Karpas-422 (cell line): ENCODE measurements around the gene EFCAB6. TPM values are rescaled to one million over a fixed set of nuclear protein-coding genes. Genes with fewer than 3 reads are reported as not detected.

Experiments used
- DNase-seq: peaks from one replicate; pipeline ENCODE4 v3.0.0-alpha.2; 2015
- H2AFZ ChIP-seq: fragments of 200-600 bp; sonication (generic); 2 replicates; pipeline ENCODE4 v1.6.1; 2014; ENCODE audit warnings: antibody characterized with exemption, low read length, mixed read lengths
- H3K27ac ChIP-seq: fragments of 200-600 bp; sonication (generic); 2 replicates; pipeline ENCODE4 v1.5.1; 2014; ENCODE audit warnings: mild to moderate bottlenecking, low read length, moderate library complexity
- H3K27me3 ChIP-seq: fragments of 200-600 bp; sonication (generic); 2 replicates; pipeline ENCODE4 v1.6.1; 2014; ENCODE audit warnings: low read length, mixed read lengths
- H3K36me3 ChIP-seq: fragments of 200-600 bp; sonication (generic); 2 replicates; pipeline ENCODE4 v1.6.1; 2014; ENCODE audit warnings: low read length, mixed read lengths; ENCODE audit not compliant: insufficient read depth
- H3K4me1 ChIP-seq: fragments of 200-600 bp; sonication (generic); 2 replicates; pipeline ENCODE4 v1.6.1; 2014; ENCODE audit warnings: mild to moderate bottlenecking, low read length, mixed read lengths
- H3K4me2 ChIP-seq: fragments of 200-600 bp; sonication (generic); 2 replicates; pipeline ENCODE4 v1.6.1; 2014; ENCODE audit warnings: low read length, low read depth, mild to moderate bottlenecking; ENCODE audit not compliant: poor library complexity, severe bottlenecking
- H3K4me3 ChIP-seq: fragments of 200-600 bp; sonication (generic); 2 replicates; pipeline ENCODE4 v1.5.1; 2014; ENCODE audit warnings: mild to moderate bottlenecking, antibody characterized with exemption, low read length, mixed read lengths
- H3K79me2 ChIP-seq: fragments of 200-600 bp; sonication (generic); 2 replicates; pipeline ENCODE4 v1.6.1; 2014; ENCODE audit warnings: mild to moderate bottlenecking, low read length, mixed read lengths
- H3K9ac ChIP-seq: fragments of 200-600 bp; sonication (generic); 2 replicates; pipeline ENCODE4 v1.6.0; 2014; ENCODE audit warnings: low read length
- H3K9me2 ChIP-seq: fragments of 200-600 bp; sonication (generic), shearing (Covaris generic); replicated peaks from 2 replicates; pipeline ENCODE4 v1.6.0; 2014; ENCODE audit warnings: mild to moderate bottlenecking, low read length, moderate library complexity; ENCODE audit not compliant: insufficient read depth
- H3K9me3 ChIP-seq: fragments of 300-700, 200-600 bp; sonication (generic); 2 replicates; pipeline ENCODE4 v1.6.1; 2014; ENCODE audit warnings: low read length, mixed read lengths
- H4K20me1 ChIP-seq: fragments of 200-600 bp; sonication (generic); 2 replicates; pipeline ENCODE4 v1.6.1; 2014; ENCODE audit warnings: mild to moderate bottlenecking, antibody characterized with exemption, low read length, low read depth; ENCODE audit not compliant: insufficient read depth
- total RNA-seq: library from RNA; depleted of rRNA; stranded (reverse); fragments of >200 nt; shearing (Covaris generic); gene quantifications from 2 replicates; pipeline ENCODE4 v1.2.3, GENCODE V29; 2014; ENCODE audit warnings: low replicate concordance

EFCAB6 gene
- total RNA-seq, 1 experiment from 2014 or later = not detected

GRCh38 chr22:43739851-43740379 lies 72.2 kb downstream of the EFCAB6 start:
- no peak overlapping the region for H3K9ac ChIP-seq
- no peak for DNase-seq

GRCh38 chr22:43737150-43737828 lies 74.8 kb downstream of the EFCAB6 start:
- Histone ChIP-seq H3K27me3 (no peaks in the 10 kb centered on the region), H3K27ac (no peak overlapping the region), H3K9ac (no peak overlapping the region), H3K36me3 (no peaks in the 10 kb centered on the region), H3K4me2 (no peak overlapping the region), H2AFZ (no peak overlapping the region), H4K20me1 (no peaks in the 10 kb centered on the region), H3K79me2 (no peaks in the 10 kb centered on the region), H3K9me2 (no peaks in the 10 kb centered on the region), H3K4me1 (no peaks in the 10 kb centered on the region), H3K4me3 (no peak overlapping the region), H3K9me3 (0 out of 2 replicates have a peak, but pooled peaks cover 6% of the 10 kb centered on the region)
- DNase-seq = no peak

More at GRCh38 chr22:43739851-43740379, 72.2 kb downstream of the EFCAB6 start:
- H3K4me1 ChIP-seq = no peaks in the 10 kb centered on the region
- no peak overlapping the region for H2AFZ ChIP-seq
- H4K20me1 ChIP-seq = no peaks in the 10 kb centered on the region
- no peak overlapping the region for H3K4me2 ChIP-seq
- no peak overlapping the region for H3K27ac ChIP-seq
- H3K36me3 ChIP-seq = no peaks in the 10 kb centered on the region
- H3K9me3 ChIP-seq = 0 out of 2 replicates have a peak, but pooled peaks cover 6% of the 10 kb centered on the region
- no peaks in the 10 kb centered on the region for H3K27me3 ChIP-seq
- H3K4me3 ChIP-seq = no peak overlapping the region
- H3K9me2 ChIP-seq = no peaks in the 10 kb centered on the region
- H3K79me2 ChIP-seq = no peaks in the 10 kb centered on the region

- Histone ChIP-seq H3K9me2 (no peaks in the 10 kb centered on the region), H3K36me3 (no peaks in the 10 kb centered on the region), H3K4me3 (no peak overlapping the region), H3K79me2 (no peaks in the 10 kb centered on the region), H4K20me1 (no peaks in the 10 kb centered on the region), H3K4me1 (no peaks in the 10 kb centered on the region), H2AFZ (no peak overlapping the region), H3K4me2 (no peak overlapping the region), H3K9ac (no peak overlapping the region), H3K9me3 (0 out of 2 replicates have a peak, but pooled peaks cover 6% of the 10 kb centered on the region), H3K27me3 (no peaks in the 10 kb centered on the region), H3K27ac (no peak overlapping the region)
- no peak for DNase-seq
These were observed 75.5 kb downstream of the EFCAB6 start for GRCh38 chr22:43736651-43737050.

DNA sequence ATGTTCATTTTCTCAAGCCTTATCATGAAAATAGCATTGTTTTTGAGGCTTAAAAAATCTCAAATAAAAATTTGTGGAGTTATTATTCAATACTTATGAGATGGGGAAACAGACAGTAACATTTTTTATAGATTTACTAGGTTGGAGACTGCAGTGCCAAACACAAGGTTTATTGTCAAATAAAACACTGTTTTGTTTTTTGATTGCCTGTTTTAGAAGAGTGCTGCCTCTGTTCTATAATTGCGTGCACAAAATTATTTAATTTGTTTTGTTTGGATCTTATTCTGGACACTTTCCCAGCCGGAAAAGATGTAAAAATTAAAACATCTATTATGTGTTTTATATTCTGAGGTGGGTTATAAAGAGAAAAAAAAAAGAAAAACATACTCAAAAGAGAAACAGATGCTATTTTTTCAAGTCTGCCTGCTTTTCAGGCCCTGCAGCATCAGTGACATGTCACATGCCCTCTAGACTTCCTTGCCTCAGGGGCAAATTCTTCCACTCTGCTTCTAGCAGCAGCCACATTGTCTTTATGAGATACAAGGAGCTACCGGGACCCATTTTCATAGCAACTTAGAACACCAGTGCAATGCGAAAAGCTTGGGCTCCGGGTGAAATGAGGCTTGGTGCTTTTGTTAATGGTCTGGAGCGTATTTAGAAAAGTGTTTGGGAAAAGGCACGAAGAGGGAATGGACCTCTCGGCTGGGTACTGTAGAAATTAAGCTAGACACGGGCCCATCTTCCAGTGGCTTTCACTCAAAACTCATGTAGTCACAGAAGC lies 77.5 kb downstream of the EFCAB6 start:
- no peaks in the 10 kb centered on the region for H3K36me3 ChIP-seq
- H3K27me3 ChIP-seq = no peaks in the 10 kb centered on the region
- DNase-seq = no peak
- no peak overlapping the region for H3K4me3 ChIP-seq
- no peak overlapping the region for H3K9ac ChIP-seq
- H3K27ac ChIP-seq = no peak overlapping the region
- no peaks in the 10 kb centered on the region for H4K20me1 ChIP-seq
- H3K9me2 ChIP-seq = no peaks in the 10 kb centered on the region
- H3K79me2 ChIP-seq = no peaks in the 10 kb centered on the region
- H3K4me2 ChIP-seq = no peak overlapping the region
- 0 out of 2 replicates have a peak, but pooled peaks cover 6% of the 10 kb centered on the region for H3K9me3 ChIP-seq
- no peak overlapping the region for H2AFZ ChIP-seq
- no peaks in the 10 kb centered on the region for H3K4me1 ChIP-seq

DNA sequence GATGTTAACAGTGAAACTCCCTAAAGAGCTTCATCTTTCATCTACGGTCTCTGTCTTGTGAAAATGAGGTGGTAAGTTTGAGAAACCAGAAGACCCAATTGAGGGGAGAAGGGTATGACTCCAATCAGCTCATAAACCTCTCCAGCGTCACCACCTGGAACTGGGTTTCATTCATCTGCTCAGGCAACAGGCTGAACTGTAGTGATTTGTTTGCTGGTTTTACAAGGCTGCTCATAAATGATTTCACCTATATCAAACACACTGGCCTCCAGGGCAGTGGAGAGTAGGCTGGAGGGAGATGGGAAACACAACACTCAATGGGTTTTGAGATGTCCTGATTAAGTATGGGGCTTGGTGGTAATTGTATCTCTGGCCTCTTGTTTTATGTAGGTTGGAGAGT lies 79.0 kb downstream of the EFCAB6 start:
- H3K79me2 ChIP-seq = no peaks in the 10 kb centered on the region
- H2AFZ ChIP-seq = no peak overlapping the region
- no peak overlapping the region for H3K27ac ChIP-seq
- H3K9me3 ChIP-seq = 0 out of 2 replicates have a peak, but pooled peaks cover 6% of the 10 kb centered on the region
- no peaks in the 10 kb centered on the region for H3K9me2 ChIP-seq
- H3K27me3 ChIP-seq = no peaks in the 10 kb centered on the region
- no peak overlapping the region for H3K4me2 ChIP-seq
- H3K4me1 ChIP-seq = no peaks in the 10 kb centered on the region
- H3K9ac ChIP-seq = no peak overlapping the region
- no peaks in the 10 kb centered on the region for H3K36me3 ChIP-seq
- H3K4me3 ChIP-seq = no peak overlapping the region
- no peak for DNase-seq
- H4K20me1 ChIP-seq = no peaks in the 10 kb centered on the region

DNA sequence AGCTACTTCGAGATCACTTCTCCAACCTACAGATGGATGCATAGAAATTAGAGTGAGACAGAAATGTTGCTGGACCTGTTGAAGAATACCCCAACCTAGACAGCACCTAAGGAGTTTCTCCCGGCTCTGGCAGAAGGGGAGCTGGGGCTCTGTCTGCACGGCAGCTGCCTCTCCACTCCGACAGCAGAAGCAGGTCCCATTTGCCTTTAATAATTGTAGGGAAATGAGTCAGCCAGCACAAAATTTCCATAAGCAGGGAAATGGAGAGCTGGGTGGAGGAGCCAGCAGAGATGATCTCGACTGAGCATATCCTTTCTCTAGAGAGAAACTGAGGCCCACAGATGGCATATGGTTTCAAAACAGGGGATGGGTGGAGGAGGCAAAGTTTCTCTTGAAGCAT lies 80.1 kb downstream of the EFCAB6 start:
- H3K27me3 ChIP-seq = no peaks in the 10 kb centered on the region
- no peak overlapping the region for H3K27ac ChIP-seq
- no peak for DNase-seq
- H3K9me2 ChIP-seq = no peaks in the 10 kb centered on the region
- H3K4me3 ChIP-seq = no peak overlapping the region
- H2AFZ ChIP-seq = no peak overlapping the region
- no peaks in the 10 kb centered on the region for H3K4me1 ChIP-seq
- no peaks in the 10 kb centered on the region for H4K20me1 ChIP-seq
- no peaks in the 10 kb centered on the region for H3K36me3 ChIP-seq
- no peak overlapping the region for H3K9ac ChIP-seq
- H3K79me2 ChIP-seq = no peaks in the 10 kb centered on the region
- no peaks in the 10 kb centered on the region for H3K9me3 ChIP-seq
- no peak overlapping the region for H3K4me2 ChIP-seq

GRCh38 chr22:43726964-43727543 lies 85.1 kb downstream of the EFCAB6 start:
- Histone ChIP-seq H3K27me3 (no peaks in the 10 kb centered on the region), H3K9ac (no peak overlapping the region), H3K27ac (no peak overlapping the region), H3K79me2 (no peaks in the 10 kb centered on the region), H3K9me2 (no peaks in the 10 kb centered on the region), H3K36me3 (no peaks in the 10 kb centered on the region), H3K4me1 (no peaks in the 10 kb centered on the region), H3K9me3 (no peaks in the 10 kb centered on the region), H3K4me2 (no peak overlapping the region), H3K4me3 (no peak overlapping the region), H2AFZ (no peak overlapping the region), H4K20me1 (no peaks in the 10 kb centered on the region)
- DNase-seq = no peak

GRCh38 chr22:43726322-43726721 lies 85.8 kb downstream of the EFCAB6 start:
- no peak overlapping the region for H3K27ac ChIP-seq
- H3K36me3 ChIP-seq = no peaks in the 10 kb centered on the region
- no peak for DNase-seq
- no peaks in the 10 kb centered on the region for H3K9me2 ChIP-seq
- no peaks in the 10 kb centered on the region for H3K79me2 ChIP-seq
- no peak overlapping the region for H3K4me3 ChIP-seq
- H3K4me2 ChIP-seq = no peak overlapping the region
- H3K4me1 ChIP-seq = no peaks in the 10 kb centered on the region
- H2AFZ ChIP-seq = no peak overlapping the region
- no peaks in the 10 kb centered on the region for H3K27me3 ChIP-seq
- no peaks in the 10 kb centered on the region for H4K20me1 ChIP-seq
- no peak overlapping the region for H3K9ac ChIP-seq
- no peaks in the 10 kb centered on the region for H3K9me3 ChIP-seq
